Ishikawa (cell line): ENCODE results near the gene TFAP2A.

Experiments
- CEBPB ChIP-seq: IDR thresholded peaks from 2 replicates; pipeline ENCODE4 v1.6.1; 2012
- CREB1 ChIP-seq: IDR thresholded peaks from 2 replicates; pipeline ENCODE4 v1.6.1; 2012; ENCODE audit warnings: low read depth
- EGR1 ChIP-seq: IDR thresholded peaks from 2 replicates; pipeline ENCODE4 v1.6.1; 2012
- EP300 ChIP-seq: IDR thresholded peaks from 2 replicates; pipeline ENCODE4 v1.6.1; 2012; ENCODE audit warnings: borderline replicate concordance
- FOXM1 ChIP-seq: IDR thresholded peaks from 2 replicates; pipeline ENCODE4 v1.6.1; 2012; ENCODE audit warnings: low read depth, borderline replicate concordance
- MAX ChIP-seq: IDR thresholded peaks from 2 replicates; pipeline ENCODE4 v1.6.1; 2012
- NFIC ChIP-seq: IDR thresholded peaks from 2 replicates; pipeline ENCODE4 v1.6.1; 2012
- RAD21 ChIP-seq: IDR thresholded peaks from 2 replicates; pipeline ENCODE4 v1.6.1; 2012; ENCODE audit warnings: low read depth
- TAF1 ChIP-seq: IDR thresholded peaks from 2 replicates; pipeline ENCODE4 v1.6.1; 2012; ENCODE audit warnings: low read depth, mild to moderate bottlenecking
- TCF12 ChIP-seq: IDR thresholded peaks from 2 replicates; pipeline ENCODE4 v1.6.1; 2012; ENCODE audit warnings: low read depth
- TEAD4 ChIP-seq: IDR thresholded peaks from 2 replicates; pipeline ENCODE4 v1.6.1; 2012
- USF1 ChIP-seq: IDR thresholded peaks from 2 replicates; pipeline ENCODE4 v1.6.1; 2012
- YY1 ChIP-seq: IDR thresholded peaks from 2 replicates; pipeline ENCODE4 v1.6.1; 2012; ENCODE audit warnings: low read depth
- ZBTB7A ChIP-seq: IDR thresholded peaks from 2 replicates; pipeline ENCODE4 v1.6.1; 2012; ENCODE audit warnings: low read depth
- TF ChIP-seq, protein P1 (sequence below): IDR thresholded peaks from 2 replicates; pipeline ENCODE4 v1.6.1; 2012; ENCODE audit warnings: low read depth, mild to moderate bottlenecking

Gene TFAP2A

DNA sequence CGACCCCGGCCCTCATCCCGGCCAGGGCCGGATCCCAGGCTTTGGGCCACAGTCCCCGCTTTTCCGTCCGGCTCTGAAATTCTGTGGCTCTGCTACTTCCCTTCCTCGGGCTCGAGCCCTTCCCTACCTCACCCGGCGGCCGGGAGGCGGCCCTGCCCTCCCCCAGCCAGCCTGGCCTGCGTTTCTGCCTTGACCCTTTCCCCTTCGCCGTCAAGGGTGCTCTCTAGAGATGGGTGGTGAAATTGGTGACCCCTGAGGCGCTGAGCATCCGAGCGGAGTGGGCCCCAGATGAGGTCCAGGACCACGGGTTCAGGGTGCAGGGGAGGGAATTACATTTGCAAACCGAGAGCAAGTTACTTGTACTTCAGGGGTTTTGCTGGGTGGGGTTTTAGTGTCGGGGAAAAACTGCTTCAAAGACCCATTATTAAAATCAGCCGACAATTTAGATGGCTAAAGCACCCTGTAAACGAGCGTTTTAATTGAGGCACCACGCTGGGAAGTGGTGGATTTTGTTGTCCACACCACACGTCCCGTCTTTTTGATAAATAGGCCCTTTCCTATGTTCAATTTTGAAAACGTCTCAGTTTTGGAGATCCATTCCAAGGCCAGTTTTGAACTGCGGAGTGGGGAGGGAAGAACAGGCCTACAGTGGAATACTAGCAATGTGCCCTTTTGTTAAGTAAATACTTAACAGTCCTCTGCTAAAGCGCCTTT, 9.9 kb downstream of the TFAP2A start:
- TF ChIP-seq ZBTB7A (no peak), CEBPB (no peak), EGR1 (no peak), NFIC (no peak), CREB1 (no peak), FOXM1 (no peak), USF1 (no peak), MAX (no peak), TCF12 (no peak), RAD21 (no peak), EP300 (no peak), YY1 (no peak), TAF1 (no peak; the same call in 1 of the 2 replicates), TEAD4 (no peak)
- TF ChIP-seq, protein P1, sequence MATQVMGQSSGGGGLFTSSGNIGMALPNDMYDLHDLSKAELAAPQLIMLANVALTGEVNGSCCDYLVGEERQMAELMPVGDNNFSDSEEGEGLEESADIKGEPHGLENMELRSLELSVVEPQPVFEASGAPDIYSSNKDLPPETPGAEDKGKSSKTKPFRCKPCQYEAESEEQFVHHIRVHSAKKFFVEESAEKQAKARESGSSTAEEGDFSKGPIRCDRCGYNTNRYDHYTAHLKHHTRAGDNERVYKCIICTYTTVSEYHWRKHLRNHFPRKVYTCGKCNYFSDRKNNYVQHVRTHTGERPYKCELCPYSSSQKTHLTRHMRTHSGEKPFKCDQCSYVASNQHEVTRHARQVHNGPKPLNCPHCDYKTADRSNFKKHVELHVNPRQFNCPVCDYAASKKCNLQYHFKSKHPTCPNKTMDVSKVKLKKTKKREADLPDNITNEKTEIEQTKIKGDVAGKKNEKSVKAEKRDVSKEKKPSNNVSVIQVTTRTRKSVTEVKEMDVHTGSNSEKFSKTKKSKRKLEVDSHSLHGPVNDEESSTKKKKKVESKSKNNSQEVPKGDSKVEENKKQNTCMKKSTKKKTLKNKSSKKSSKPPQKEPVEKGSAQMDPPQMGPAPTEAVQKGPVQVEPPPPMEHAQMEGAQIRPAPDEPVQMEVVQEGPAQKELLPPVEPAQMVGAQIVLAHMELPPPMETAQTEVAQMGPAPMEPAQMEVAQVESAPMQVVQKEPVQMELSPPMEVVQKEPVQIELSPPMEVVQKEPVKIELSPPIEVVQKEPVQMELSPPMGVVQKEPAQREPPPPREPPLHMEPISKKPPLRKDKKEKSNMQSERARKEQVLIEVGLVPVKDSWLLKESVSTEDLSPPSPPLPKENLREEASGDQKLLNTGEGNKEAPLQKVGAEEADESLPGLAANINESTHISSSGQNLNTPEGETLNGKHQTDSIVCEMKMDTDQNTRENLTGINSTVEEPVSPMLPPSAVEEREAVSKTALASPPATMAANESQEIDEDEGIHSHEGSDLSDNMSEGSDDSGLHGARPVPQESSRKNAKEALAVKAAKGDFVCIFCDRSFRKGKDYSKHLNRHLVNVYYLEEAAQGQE: no peak

- no peak for TF ChIP-seq FOXM1
- TF ChIP-seq EGR1: peak; percentile 46; the same call in 1 of the 2 replicates
- no peak for TF ChIP-seq ZBTB7A
- 0 out of 2 replicates have a peak, but pooled peaks have one; percentile 39 for TF ChIP-seq USF1
- TF ChIP-seq NFIC: peak; percentile 48; the same call in 1 of the 2 replicates
- TF ChIP-seq YY1: 0 out of 2 replicates have a peak, but pooled peaks have one; percentile 62
- peak; percentile 57; the same call in 1 of the 2 replicates for TF ChIP-seq EP300
- peak; percentile 11; the same call in 1 of the 2 replicates for TF ChIP-seq TCF12
- TF ChIP-seq, protein P1: no peak
- peak; percentile 91 for TF ChIP-seq MAX
- TF ChIP-seq CREB1: peak; percentile 35; the same call in 1 of the 2 replicates
- no peak for TF ChIP-seq CEBPB
- TF ChIP-seq RAD21: peak; percentile 41; the same call in 1 of the 2 replicates
- TF ChIP-seq TEAD4: no peak
- TF ChIP-seq TAF1: peak; percentile 35
Observed at GRCh38 chr6:10404107-10404798, 10.6 kb downstream of the TFAP2A start.

GRCh38 chr6:10403385-10404106, 11.3 kb downstream of the TFAP2A start:
- TF ChIP-seq EP300: no peak; the same call in 1 of the 2 replicates
- no peak for TF ChIP-seq TAF1
- no peak for TF ChIP-seq FOXM1

- TF ChIP-seq ZBTB7A (no peak), TAF1 (no peak), EGR1 (no peak), CREB1 (no peak), TCF12 (no peak), FOXM1 (no peak), EP300 (no peak), NFIC (no peak), MAX (no peak), USF1 (no peak), TEAD4 (no peak), YY1 (no peak), CEBPB (no peak), RAD21 (no peak)
Observed at GRCh38 chr6:10402648-10403311, 12.1 kb downstream of the TFAP2A start.
